K562 (cell line): ENCODE data around the gene DLX3. TPM values are rescaled to one million over a fixed set of nuclear protein-coding genes. Genes with fewer than 3 reads are reported as not detected.

Experiments used
- ATAC-seq: fragments of 200-7000 bp; cut with Tn5 transposase; 3 replicates; pipeline ENCODE4 v1.9.1; 2020; ENCODE audit warnings: moderate library complexity
- BruUV-seq: library from RNA; stranded (reverse); fragments of 400-500 nt; replicated peaks from 2 replicates; lab custom pipeline; 2021; lab: Mats Ljungman, UMichigan
- CTCF ChIA-PET: fragments of 300-600 bp; formaldehyde crosslinking; extraction: SDS; loops from one replicate; lab custom pipeline; 2021; ENCODE audit warnings: low intra/inter-chr PET ratio; lab: Yijun Ruan, JAX
- POLR2A ChIA-PET: fragments of 300-600, 350-650 bp; sonication (Branson Sonifier 250); formaldehyde crosslinking; extraction: SDS; loops from one replicate; lab custom pipeline; 2021; ENCODE audit warnings: antibody characterized with exemption, inconsistent platforms; lab: Yijun Ruan, JAX
- DNase-seq, 4 experiments: peaks; one replicate each; pipeline versions ENCODE4 v3.0.0 to v3.0.0-alpha.2; 2011 to 2018; ENCODE audit warnings: low spot score in 3 of 4, mixed read lengths in 3 of 4; ENCODE audit errors: extremely low read depth in 1 of 4
- FAIRE-seq: peaks from 2 replicates; lab custom pipeline; 2011; peaks lifted over from hg19 to GRCh38; lab: Jason Lieb, UNC
- H2AFZ ChIP-seq: 2 replicates; pipeline ENCODE4 v1.6.0; 2011; ENCODE audit warnings: low read depth, low read length, control low read depth, inconsistent platforms
- H3K27ac ChIP-seq: fragments of 200-600 bp; 3 replicates; pipeline ENCODE4 v1.8.0; 2011; ENCODE audit warnings: low read depth, mild to moderate bottlenecking, control low read depth, inconsistent platforms, low read length, moderate library complexity, mixed read lengths; ENCODE audit errors: extremely low read depth
- H3K27me3 ChIP-seq, 2 experiments: fragments of 300-600 bp in 1 of 2; 2 replicates in 1 of 2; 3 replicates in 1 of 2; pipeline versions ENCODE4 v1.6.0 to v1.8.0; 2011; ENCODE audit warnings: inconsistent platforms in 2 of 2, low read length in 2 of 2, mild to moderate bottlenecking in 1 of 2, mixed read lengths in 1 of 2, moderate library complexity in 1 of 2; ENCODE audit not compliant: control insufficient read depth in 2 of 2, insufficient read depth in 2 of 2
- H3K36me3 ChIP-seq: fragments of 300-600 bp; 3 replicates; pipeline ENCODE4 v1.8.0; 2011; ENCODE audit warnings: mild to moderate bottlenecking, low read length, inconsistent platforms; ENCODE audit not compliant: control insufficient read depth, insufficient read depth
- H3K4me1 ChIP-seq, 2 experiments: fragments of 200-600 bp in 1 of 2; replicated peaks in 1 of 2; 2 replicates in 1 of 2; 3 replicates in 1 of 2; pipeline versions ENCODE4 v1.5.1 to v1.8.0; 2011; ENCODE audit warnings: inconsistent platforms in 2 of 2, low read length in 2 of 2, mild to moderate bottlenecking in 1 of 2, mixed read lengths in 1 of 2, moderate library complexity in 1 of 2; ENCODE audit not compliant: control insufficient read depth in 2 of 2, insufficient read depth in 2 of 2
- H3K4me2 ChIP-seq: 2 replicates; pipeline ENCODE4 v1.6.1; 2011; ENCODE audit warnings: low read length, control low read depth, inconsistent platforms, mixed read lengths; ENCODE audit not compliant: insufficient read depth
- H3K4me3 ChIP-seq: fragments of 200-600 bp; sonication (generic), shearing (Covaris generic); 2 replicates; pipeline ENCODE4 v1.5.1; 2016; ENCODE audit warnings: control low read depth, inconsistent platforms
- H3K79me2 ChIP-seq: fragments of 200-600 bp; 3 replicates; pipeline ENCODE4 v1.8.0; 2011; ENCODE audit warnings: low read length, inconsistent platforms; ENCODE audit not compliant: control insufficient read depth, insufficient read depth
- H3K9ac ChIP-seq, 2 experiments: 2 replicates each; pipeline versions ENCODE4 v1.6.0 to v1.6.1; 2011; ENCODE audit warnings: low read depth in 2 of 2, low read length in 2 of 2, control low read depth in 1 of 2, inconsistent platforms in 1 of 2, mild to moderate bottlenecking in 1 of 2, mixed read lengths in 1 of 2; ENCODE audit not compliant: insufficient read depth in 1 of 2
- H3K9me1 ChIP-seq: one replicate; pipeline ENCODE4 v1.6.0; 2011; ENCODE audit warnings: inconsistent platforms, mild to moderate bottlenecking, low read length, moderate library complexity; ENCODE audit not compliant: control insufficient read depth, insufficient read depth
- H3K9me3 ChIP-seq: replicated peaks from 2 replicates; pipeline ENCODE4 v1.5.1; 2011; ENCODE audit warnings: low read depth, low read length, inconsistent platforms; ENCODE audit not compliant: control insufficient read depth, insufficient read depth
- H4K20me1 ChIP-seq: replicated peaks from 2 replicates; pipeline ENCODE4 v1.6.1; 2011; ENCODE audit warnings: low read length, inconsistent platforms, mixed read lengths; ENCODE audit not compliant: control insufficient read depth, insufficient read depth
- ADNP ChIP-seq: fragments of 200-800 bp; sonication (Bioruptor generic); IDR thresholded peaks from 2 replicates; pipeline ENCODE4 v1.6.1; 2016; ENCODE audit warnings: missing genetic modification characterization, missing compliant biosample characterization
- ARID2 ChIP-seq: fragments of 450-650 bp; IDR thresholded peaks from 2 replicates; pipeline ENCODE4 v1.6.1; 2017; ENCODE audit warnings: antibody characterized with exemption, mild to moderate bottlenecking
- BACH1 ChIP-seq: fragments of 200-800 bp; sonication (Bioruptor generic); IDR thresholded peaks from 2 replicates; pipeline ENCODE4 v1.6.1; 2016; ENCODE audit warnings: missing genetic modification characterization, missing compliant biosample characterization
- BCOR ChIP-seq: fragments of 450-650 bp; IDR thresholded peaks from 2 replicates; pipeline ENCODE4 v1.6.1; 2016
- BDP1 ChIP-seq: IDR thresholded peaks from 3 replicates; pipeline ENCODE4 v1.6.1; 2011; ENCODE audit not compliant: insufficient read length, insufficient read depth
- DACH1 ChIP-seq: fragments of 450-650 bp; IDR thresholded peaks from 2 replicates; pipeline ENCODE4 v1.6.1; 2018; ENCODE audit not compliant: partially characterized antibody
- PTBP1 ChIP-seq: fragments of 200-400 bp; formaldehyde crosslinking; IDR thresholded peaks from 2 replicates; pipeline ENCODE4 v1.6.1; 2017; ENCODE audit warnings: low read depth, low read length
- PYGO2 ChIP-seq: fragments of 450-650 bp; IDR thresholded peaks from 2 replicates; pipeline ENCODE4 v1.6.1; 2016; ENCODE audit warnings: mild to moderate bottlenecking, missing genetic modification characterization, moderate library complexity, missing compliant biosample characterization
- RBM25 ChIP-seq: fragments of 200-400 bp; formaldehyde crosslinking; IDR thresholded peaks from 2 replicates; pipeline ENCODE4 v1.6.1; 2018; ENCODE audit warnings: low read length, low read depth, moderate library complexity; ENCODE audit not compliant: severe bottlenecking
- RCOR1 ChIP-seq, 2 experiments: IDR thresholded peaks; 2 replicates each; pipeline ENCODE4 v1.6.1; 2012; ENCODE audit warnings: low read depth in 2 of 2, low read length in 2 of 2, borderline replicate concordance in 1 of 2, improper control_type of control experiment in 1 of 2
- SMARCA5 ChIP-seq: fragments of 450-650 bp; IDR thresholded peaks from 2 replicates; pipeline ENCODE4 v1.6.1; 2016
- ZFP36 ChIP-seq: fragments of 150-350 bp; IDR thresholded peaks from 2 replicates; pipeline ENCODE4 v1.6.1; 2018; ENCODE audit warnings: low read length, low read depth; ENCODE audit not compliant: partially characterized antibody
- ZNF586 ChIP-seq: fragments of 450-650 bp; formaldehyde crosslinking; conservative IDR thresholded peaks from 2 replicates; pipeline ENCODE4 v1.4.0; 2020; ENCODE audit warnings: mild to moderate bottlenecking, moderate library complexity
- WGBS: fragments of 100-300 bp; shearing (Covaris generic); methylation state at CpG from one replicate; pipeline ENCODE4 v1.1.6; 2016; ENCODE audit warnings: low coverage, mixed read lengths; ENCODE audit not compliant: insufficient coverage; ENCODE audit errors: missing lambda C conversion rate; 5-methylcytosine and 5-hydroxymethylcytosine counted together
- in situ Hi-C: fragments of 300-500 bp; cut with MboI; formaldehyde crosslinking; loops from 4 replicates; pipeline ENCODE4 v1.15.0; 2018; ENCODE audit warnings: inconsistent platforms, mixed read lengths
- intact Hi-C: fragments of 100-400 bp; cut with micrococcal nuclease; formaldehyde crosslinking; loops from 2 replicates; pipeline ENCODE4 v1.14.2; 2022
- polyA plus RNA-seq, 8 experiments: library from polyadenylated mRNA; depleted of rRNA in 4 of 8; stranded (reverse) in 5 of 8; unstranded in 3 of 8; fragments of >200 nt; fragmentation: Nextera tagmentation in 2 of 8; fragmentation: Illumina TruSeq in 1 of 8; extraction: Ambion mirVana in 2 of 8; extraction: Trizol in 1 of 8; gene quantifications; 2 replicates each; pipeline versions ENCODE4 v1.2.1 to v1.2.3, GENCODE V29; 2011 to 2014; ENCODE audit warnings: inconsistent platforms in 1 of 8, missing spikeins in 1 of 8
- total RNA-seq, 7 experiments: library from RNA; depleted of rRNA in 6 of 7; stranded (reverse); fragments of >200 nt in 6 of 7; fragmentation: Illumina TruSeq in 2 of 7; extraction: Trizol in 2 of 7; gene quantifications; 2 replicates each; pipeline versions ENCODE4 v1.2.1 to v1.2.3, GENCODE V29; 2011 to 2021; ENCODE audit warnings: low replicate concordance in 1 of 7
- TF ChIP-seq, protein P1 (sequence below): fragments of 450-650 bp; IDR thresholded peaks from 2 replicates; pipeline ENCODE4 v1.6.1; 2016; ENCODE audit warnings: antibody characterized with exemption
- TF ChIP-seq, protein P2 (sequence below): fragments of 250-450 bp; sonication (Bioruptor Pico); IDR thresholded peaks from 2 replicates; pipeline ENCODE4 v1.5.0; 2021

DLX3 gene
- total and polyA plus RNA-seq, 9 of the 15 experiments (the other 6 are each of a cell fraction or from before 2014, with no cell fraction given): not detected

DNA sequence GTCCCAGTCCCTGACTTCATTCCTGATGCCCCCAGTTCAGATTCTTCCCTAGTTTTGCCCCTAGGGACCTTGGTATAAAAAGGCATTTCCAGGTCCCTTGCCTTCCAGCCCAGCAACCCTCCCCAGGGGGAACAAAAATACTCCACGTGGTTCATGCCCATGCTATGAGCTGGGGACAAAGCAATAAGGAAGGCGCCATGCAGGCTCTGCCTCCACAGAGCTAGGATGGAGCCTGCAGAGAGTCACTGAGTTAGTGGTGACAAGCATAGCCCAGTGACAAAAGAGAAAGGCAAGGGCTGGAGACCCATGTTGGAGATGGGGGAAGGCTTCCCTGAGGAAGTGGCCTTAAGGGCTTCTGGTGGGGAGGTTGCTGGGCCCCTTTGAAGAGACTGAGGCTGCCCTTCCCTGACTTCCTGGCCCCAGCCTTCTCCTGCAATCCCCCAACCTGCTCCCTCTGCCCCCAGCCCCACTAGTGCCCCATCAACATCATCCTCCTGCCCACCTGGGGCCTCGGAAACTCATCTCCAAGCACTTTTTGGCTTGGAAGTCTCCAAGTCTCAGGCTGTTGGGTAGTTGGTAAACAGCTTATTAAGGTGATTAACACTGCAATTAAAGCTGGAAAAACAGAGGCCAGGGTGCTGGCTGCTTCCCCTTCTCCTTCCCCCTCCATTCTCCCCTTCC is 9.6 kb downstream of the DLX3 start (continued):
- TF ChIP-seq DACH1: no peak
- TF ChIP-seq BDP1: no peak

DNA sequence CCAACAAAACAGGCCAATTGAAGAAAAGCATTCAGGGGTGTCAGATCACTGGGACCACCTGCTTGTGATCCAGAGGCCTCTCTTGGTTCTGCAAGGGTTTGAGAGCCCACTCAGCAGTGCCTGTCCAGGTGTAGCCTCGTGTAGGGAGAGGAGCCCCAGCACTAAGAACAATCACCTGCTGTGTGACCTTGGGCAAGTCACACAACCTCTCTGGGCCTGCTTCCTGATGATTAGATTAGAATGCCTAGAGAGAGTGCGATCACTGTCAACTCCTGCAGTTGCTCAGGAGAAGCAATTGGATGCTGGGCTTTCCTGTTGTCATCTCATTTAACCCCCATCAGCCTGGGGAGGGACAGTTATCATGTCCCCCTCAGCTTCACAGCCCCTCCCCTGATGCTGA is 10.2 kb downstream of the DLX3 start:
- WGBS: 0% methylated on average over 2 of the region's 2 CpGs
- intact Hi-C loops (no loop called here), in situ Hi-C loops (no loop called here)
- ChIA-PET POLR2A (no interaction called here), CTCF (no interaction called here)
- Histone ChIP-seq H4K20me1 (peaks cover 4% of the 10 kb centered on the region; the same call in 1 of the 2 replicates), H3K36me3 (no peaks in the 10 kb centered on the region), H3K4me2 (no peak overlapping the region), H3K4me1 (no peaks in the 10 kb centered on the region), H3K4me3 (no peak overlapping the region), H3K79me2 (no peaks in the 10 kb centered on the region), H3K27ac (no peak overlapping the region), H2AFZ (no peak overlapping the region), H3K9ac (no peak overlapping the region), H3K9me3 (no peaks in the 10 kb centered on the region), H3K9me1 (no peaks in the 10 kb centered on the region), H3K27me3 (peaks cover 9 to 33% of the 10 kb centered on the region in 2 experiments; a peak in 4 of 5 replicates)
- no peak for FAIRE-seq
- ATAC-seq: no peak
- TF ChIP-seq BCOR: peak; percentile 87
- 0 out of 2 replicates have a peak, but pooled peaks have one; percentile 36 for TF ChIP-seq PTBP1
- 0 out of 4 replicates have a peak, but pooled peaks of 1 of the 2 experiments have one; percentile 7 for TF ChIP-seq RCOR1 (IDR thresholded peaks at IDR 0.05; ENCODE audit: borderline replicate concordance in 1 of 2, low read depth in 2 of 2, low read length in 2 of 2)
- TF ChIP-seq ARID2: no peak
- 0 out of 2 replicates have a peak, but pooled peaks have one; percentile 35 for TF ChIP-seq ADNP (tag)
- TF ChIP-seq, protein P1, sequence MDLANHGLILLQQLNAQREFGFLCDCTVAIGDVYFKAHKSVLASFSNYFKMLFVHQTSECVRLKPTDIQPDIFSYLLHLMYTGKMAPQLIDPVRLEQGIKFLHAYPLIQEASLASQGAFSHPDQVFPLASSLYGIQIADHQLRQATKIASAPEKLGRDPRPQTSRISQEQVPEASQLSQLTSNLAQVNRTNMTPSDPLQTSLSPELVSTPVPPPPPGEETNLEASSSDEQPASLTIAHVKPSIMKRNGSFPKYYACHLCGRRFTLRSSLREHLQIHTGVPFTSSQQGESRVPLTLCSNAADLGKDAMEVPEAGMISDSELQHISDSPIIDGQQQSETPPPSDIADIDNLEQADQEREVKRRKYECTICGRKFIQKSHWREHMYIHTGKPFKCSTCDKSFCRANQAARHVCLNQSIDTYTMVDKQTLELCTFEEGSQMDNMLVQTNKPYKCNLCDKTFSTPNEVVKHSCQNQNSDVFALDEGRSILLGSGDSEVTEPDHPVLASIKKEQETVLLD: no peak
- TF ChIP-seq SMARCA5: peak; percentile 69; the same call in 1 of the 2 replicates
- TF ChIP-seq, protein P2, sequence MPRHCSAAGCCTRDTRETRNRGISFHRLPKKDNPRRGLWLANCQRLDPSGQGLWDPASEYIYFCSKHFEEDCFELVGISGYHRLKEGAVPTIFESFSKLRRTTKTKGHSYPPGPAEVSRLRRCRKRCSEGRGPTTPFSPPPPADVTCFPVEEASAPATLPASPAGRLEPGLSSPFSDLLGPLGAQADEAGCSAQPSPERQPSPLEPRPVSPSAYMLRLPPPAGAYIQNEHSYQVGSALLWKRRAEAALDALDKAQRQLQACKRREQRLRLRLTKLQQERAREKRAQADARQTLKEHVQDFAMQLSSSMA (CRISPR knock-in tag): no peak
- TF ChIP-seq RBM25: peak; percentile 89
- TF ChIP-seq PYGO2 (tag): no peak
- peak; percentile 86 for TF ChIP-seq ZFP36
- no peak for TF ChIP-seq ZNF586 (CRISPR knock-in tag)
- TF ChIP-seq BACH1 (tag): no peak
- no TSS peak for BruUV-seq
- no peak for DNase-seq
